ENCODE data around the gene SNX9.

DNA sequence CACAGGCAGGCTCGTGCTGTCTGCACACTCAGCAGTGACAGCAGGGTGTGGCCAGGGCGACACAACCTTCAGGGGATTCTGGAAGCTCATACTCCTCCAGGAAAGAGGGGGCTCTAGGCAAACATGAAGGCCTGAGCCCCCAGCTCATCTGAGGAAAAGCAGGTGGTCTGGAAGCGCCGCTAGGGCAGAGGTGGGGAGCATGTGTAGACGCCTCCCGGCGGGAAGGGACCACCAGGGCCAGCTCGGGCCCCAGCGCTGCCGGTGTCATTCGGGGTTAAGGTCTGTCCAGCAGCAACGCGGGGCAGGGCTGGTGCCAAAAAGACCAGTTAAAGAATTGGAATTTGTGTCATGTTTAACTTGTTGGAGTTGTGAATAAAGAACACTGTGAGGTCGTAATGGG lies 119.3 kb downstream of the SNX9 start:
- TF ChIP-seq FOSL1 (IDR thresholded peaks at IDR 0.05; ENCODE audit: insufficient read depth, low read depth, low read length) (no peak), EP300 (IDR thresholded peaks at IDR 0.05; ENCODE audit: borderline replicate concordance in 1 of 2, low read depth in 2 of 2, low read length in 2 of 2) (no peak), TBP (IDR thresholded peaks at IDR 0.05; ENCODE audit: low read depth, low read length) (no peak), TAF1 (IDR thresholded peaks at IDR 0.05; ENCODE audit: low read depth, low read length) (no peak), E2F6 (IDR thresholded peaks at IDR 0.05) (no peak)
- TF ChIP-seq, protein P1, sequence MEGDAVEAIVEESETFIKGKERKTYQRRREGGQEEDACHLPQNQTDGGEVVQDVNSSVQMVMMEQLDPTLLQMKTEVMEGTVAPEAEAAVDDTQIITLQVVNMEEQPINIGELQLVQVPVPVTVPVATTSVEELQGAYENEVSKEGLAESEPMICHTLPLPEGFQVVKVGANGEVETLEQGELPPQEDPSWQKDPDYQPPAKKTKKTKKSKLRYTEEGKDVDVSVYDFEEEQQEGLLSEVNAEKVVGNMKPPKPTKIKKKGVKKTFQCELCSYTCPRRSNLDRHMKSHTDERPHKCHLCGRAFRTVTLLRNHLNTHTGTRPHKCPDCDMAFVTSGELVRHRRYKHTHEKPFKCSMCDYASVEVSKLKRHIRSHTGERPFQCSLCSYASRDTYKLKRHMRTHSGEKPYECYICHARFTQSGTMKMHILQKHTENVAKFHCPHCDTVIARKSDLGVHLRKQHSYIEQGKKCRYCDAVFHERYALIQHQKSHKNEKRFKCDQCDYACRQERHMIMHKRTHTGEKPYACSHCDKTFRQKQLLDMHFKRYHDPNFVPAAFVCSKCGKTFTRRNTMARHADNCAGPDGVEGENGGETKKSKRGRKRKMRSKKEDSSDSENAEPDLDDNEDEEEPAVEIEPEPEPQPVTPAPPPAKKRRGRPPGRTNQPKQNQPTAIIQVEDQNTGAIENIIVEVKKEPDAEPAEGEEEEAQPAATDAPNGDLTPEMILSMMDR (IDR thresholded peaks at IDR 0.05; ENCODE audit: control extremely low read depth in 1 of 3, insufficient read depth in 1 of 3, low read depth in 1 of 3, low read length in 3 of 3) = no peak

All from H1 (cell line).